ENCODE results near the gene MKRN3.

Gene MKRN3

GRCh38 chr15:23566651-23567050, 1.2 kb downstream of the MKRN3 start:
- no peak overlapping the region for H3K27ac ChIP-seq
- TF ChIP-seq CTCF (conservative IDR thresholded peaks at IDR 0.05): no peak

- no peak overlapping the region for H3K27ac ChIP-seq
- TF ChIP-seq CTCF (conservative IDR thresholded peaks at IDR 0.05): no peak
Observed at GRCh38 chr15:23567921-23568320, 2.4 kb downstream of the MKRN3 start.

- no peak for TF ChIP-seq CTCF (conservative IDR thresholded peaks at IDR 0.05)
- H3K27ac ChIP-seq: no peak overlapping the region
Observed at GRCh38 chr15:23569151-23569925, 3.9 kb downstream of the MKRN3 start.

- TF ChIP-seq CTCF (conservative IDR thresholded peaks at IDR 0.05): no peak
- H3K27ac ChIP-seq: no peak overlapping the region
Observed at GRCh38 chr15:23570486-23570885, 5.0 kb downstream of the MKRN3 start.

- no peak for TF ChIP-seq CTCF (conservative IDR thresholded peaks at IDR 0.05)
- no peak overlapping the region for H3K27ac ChIP-seq
Observed at GRCh38 chr15:23572844-23573243, 7.4 kb downstream of the MKRN3 start.

- TF ChIP-seq CTCF (conservative IDR thresholded peaks at IDR 0.05): no peak
Observed at GRCh38 chr15:23574742-23575141, 9.3 kb downstream of the MKRN3 start.

GRCh38 chr15:23576061-23576460, 10.6 kb downstream of the MKRN3 start:
- H3K27ac ChIP-seq: no peak overlapping the region
- TF ChIP-seq CTCF (conservative IDR thresholded peaks at IDR 0.05): no peak

More at GRCh38 chr15:23574742-23575141, 9.3 kb downstream of the MKRN3 start:
- H3K27ac ChIP-seq: no peak overlapping the region

All from VCaP (cell line).